Measurements from ENCODE around the gene WNT2. TPM values are rescaled to one million over a fixed set of nuclear protein-coding genes. Genes with fewer than 3 reads are reported as not detected.
"Not testable (repeated sequence)": the region's sequence is repeated elsewhere in the genome, so short reads cannot be mapped to it uniquely, and the experiment has no call there.

Gene WNT2
- total and polyA plus RNA-seq, 11 donors, result 0.09 to 1.2 (median 0.20) TPM; not detected in 3

GRCh38 chr7:117249696-117250095 lies 73.2 kb downstream of the WNT2 start:
- peaks cover 0 to 6% (median 0%) of the 10 kb centered on the region in 9 donors for H3K27me3 ChIP-seq
- H3K27ac ChIP-seq, result no peak overlapping the region
- H3K9me3 ChIP-seq, result peaks cover 0 to 9% (median 0%) of the 10 kb centered on the region in 12 donors
- H3K4me3 ChIP-seq, result no peak overlapping the region
- no peak for DNase-seq
- 82 to 83% (median 83%) methylated on average over 5 of the region's 5 CpGs for WGBS, 4 donors
- no peaks in the 10 kb centered on the region for H3K36me3 ChIP-seq
- H3K4me1 ChIP-seq, result no peaks in the 10 kb centered on the region
- ATAC-seq, result no peak
- no peak for TF ChIP-seq POLR2A (IDR thresholded peaks at IDR 0.05)
- TF ChIP-seq CTCF (IDR thresholded peaks at IDR 0.05), result no peak
- intact Hi-C loops (cut with DNase I), result loop anchor here in 1 of 10 donors (10.0 kb wide), 1 partner anchor 55 kb away; no protein-coding TSS in a partner anchor

GRCh38 chr7:117248829-117249228 lies 74.0 kb downstream of the WNT2 start:
- H3K27ac ChIP-seq, result no peak overlapping the region
- DNase-seq (no peak), ATAC-seq (no peak)
- 54 to 69% (median 60%) methylated on average over 3 to 5 of the region's 5 CpGs for WGBS, 4 donors
- H3K4me1 ChIP-seq, result no peaks in the 10 kb centered on the region
- H3K4me3 ChIP-seq, result no peak overlapping the region
- peaks cover 0 to 6% (median 0%) of the 10 kb centered on the region in 9 donors for H3K27me3 ChIP-seq
- no peak for TF ChIP-seq CTCF (IDR thresholded peaks at IDR 0.05)
- peaks cover 0 to 16% (median 0%) of the 10 kb centered on the region in 12 donors for H3K9me3 ChIP-seq
- H3K36me3 ChIP-seq, result no peaks in the 10 kb centered on the region
- intact Hi-C loops (cut with DNase I), result loop anchor here in 1 of 10 donors (10.0 kb wide), 1 partner anchor 56 kb away; no protein-coding TSS in a partner anchor

GRCh38 chr7:117247809-117248208 lies 75.0 kb downstream of the WNT2 start:
- H3K36me3 ChIP-seq, result no peaks in the 10 kb centered on the region
- H3K9me3 ChIP-seq, result peaks cover 0 to 16% (median 0%) of the 10 kb centered on the region in 12 donors
- H3K27me3 ChIP-seq, result peaks cover 0 to 5% (median 0%) of the 10 kb centered on the region in 9 donors
- 78 to 85% (median 80%) methylated on average over 4 of the region's 4 CpGs for WGBS, 4 donors
- no peaks in the 10 kb centered on the region for H3K4me1 ChIP-seq
- no peak overlapping the region for H3K4me3 ChIP-seq
- no peak for TF ChIP-seq POLR2A (IDR thresholded peaks at IDR 0.05)
- TF ChIP-seq CTCF (IDR thresholded peaks at IDR 0.05), result no peak
- intact Hi-C loops (cut with DNase I), result loop anchor here in 1 of 10 donors (10.0 kb wide), 1 partner anchor 57 kb away; no protein-coding TSS in a partner anchor
- ATAC-seq (no peak), DNase-seq (no peak)
- H3K27ac ChIP-seq, result no peak overlapping the region

GRCh38 chr7:117245703-117246102 lies 77.2 kb downstream of the WNT2 start:
- H3K27ac ChIP-seq, DNase-seq, ATAC-seq, H3K4me3 ChIP-seq, H3K36me3 ChIP-seq, H3K4me1 ChIP-seq: not testable (repeated sequence)
- peaks cover 0 to 11% (median 0%) of the 10 kb centered on the region in 9 donors for H3K27me3 ChIP-seq
- WGBS, 4 donors, result 74 to 90% (median 83%) methylated on average over 2 of the region's 2 CpGs
- intact Hi-C loops (cut with DNase I), result loop anchor here in 1 of 10 donors (10.0 kb wide), 1 partner anchor 59 kb away; no protein-coding TSS in a partner anchor
- peaks cover 0 to 16% (median 0%) of the 10 kb centered on the region in 12 donors for H3K9me3 ChIP-seq

- intact Hi-C loops (cut with DNase I), result loop anchor here in 1 of 10 donors (10.0 kb wide), 1 partner anchor 61 kb away; no protein-coding TSS in a partner anchor
- 46 to 76% (median 70%) methylated on average over 3 of the region's 3 CpGs for WGBS, 4 donors
- Histone ChIP-seq H3K36me3 (no peaks in the 10 kb centered on the region), H3K9me3 (peaks cover 0 to 16% (median 0%) of the 10 kb centered on the region in 12 donors), H3K27me3 (peaks cover 0 to 6% (median 0%) of the 10 kb centered on the region in 9 donors), H3K27ac (no peak overlapping the region), H3K4me3 (no peak overlapping the region), H3K4me1 (no peaks in the 10 kb centered on the region)
- TF ChIP-seq CTCF (IDR thresholded peaks at IDR 0.05) (no peak), POLR2A (IDR thresholded peaks at IDR 0.05) (no peak)
- DNase-seq (no peak), ATAC-seq (no peak)
These were observed 79.5 kb downstream of the WNT2 start for GRCh38 chr7:117243390-117243789.
